Measurements from ENCODE around the gene SERPINF2. TPM values are rescaled to one million over a fixed set of nuclear protein-coding genes. Genes with fewer than 3 reads are reported as not detected.
A peak's percentile ranks its signal among the peaks of the same experiment; 100 is the strongest.

SERPINF2 gene
- total RNA-seq, 4 donors from 2014 or later: 0.85 to 6.4 (median 4.3) TPM

GRCh38 chr17:1709971-1710806, 32.5 kb upstream of the SERPINF2 start, which contains the start of gene TLCD2:
TSS of gene TLCD2 (minus strand) at chr17:1710377. CDS start at chr17:1710242, 135 bp downstream.
- DNase-seq (peak; percentile 56 to 67), ATAC-seq (peak; percentile 15 to 23)
- Histone ChIP-seq H3K9me3 (no peaks in the 10 kb centered on the region), H3K36me3 (peaks cover 0 to 29% of the 10 kb centered on the region in 2 donors), H3K27me3 (no peaks in the 10 kb centered on the region), H3K4me3 (peak within 1 kb of the TSS; percentile 57 to 86 (median 64)), H3K27ac (peak within 1 kb of the TSS; percentile 85 to 100 (median 100)), H3K4me1 (peaks cover 27 to 47% of the 10 kb centered on the region in 2 donors)
- TF ChIP-seq POLR2A (IDR thresholded peaks at IDR 0.05) (peak; percentile 37 to 63), CTCF (IDR thresholded peaks at IDR 0.05 in 4 of 5, conservative IDR thresholded peaks at IDR 0.05 in 1 of 5) (no peak)
- intact Hi-C loops (cut with DNase I; ENCODE audit: low total_unique reads): loop anchor here (1.0 kb wide), 1 partner anchor 26 kb away; the partner anchor contains the start of gene PRPF8
- in situ Hi-C loops (cut with MboI; ENCODE audit: low sequenced_read_pairs in 4 of 4): no loop called here

- Histone ChIP-seq H3K4me1 (peaks cover 27 to 47% of the 10 kb centered on the region in 2 donors), H3K9me3 (no peaks in the 10 kb centered on the region), H3K27me3 (no peaks in the 10 kb centered on the region), H3K36me3 (peaks cover 0 to 29% of the 10 kb centered on the region in 2 donors), H3K4me3 (peak overlapping the region; percentile 57 to 94 (median 64)), H3K27ac (peak overlapping the region; percentile 85 to 100 (median 100))
- no peak for DNase-seq
- intact Hi-C loops (cut with DNase I; ENCODE audit: low total_unique reads) (loop anchor here (1.0 kb wide), 1 partner anchor 27 kb away; the partner anchor contains the start of gene PRPF8), in situ Hi-C loops (cut with MboI; ENCODE audit: low sequenced_read_pairs in 4 of 4) (no loop called here)
- TF ChIP-seq CTCF (IDR thresholded peaks at IDR 0.05 in 4 of 5, conservative IDR thresholded peaks at IDR 0.05 in 1 of 5): no peak
- TF ChIP-seq POLR2A (IDR thresholded peaks at IDR 0.05): no peak
- ATAC-seq: no peak
These were observed 31.7 kb upstream of the SERPINF2 start for GRCh38 chr17:1710807-1711553.

- H3K4me1 ChIP-seq: peaks cover 27 to 47% of the 10 kb centered on the region in 2 donors
- H3K4me3 ChIP-seq: peak overlapping the region in 2 of 4 donors; percentile 2 to 94
- in situ Hi-C loops (cut with MboI; ENCODE audit: low sequenced_read_pairs in 4 of 4): no loop called here
These were observed 30.9 kb upstream of the SERPINF2 start for GRCh38 chr17:1711804-1712203.

GRCh38 chr17:1712271-1712670, 30.4 kb upstream of the SERPINF2 start:
- Histone ChIP-seq H3K27ac (peak overlapping the region; percentile 3 to 100 (median 100)), H3K36me3 (peaks cover 0 to 29% of the 10 kb centered on the region in 2 donors), H3K9me3 (no peaks in the 10 kb centered on the region), H3K4me3 (peak overlapping the region in 2 of 4 donors; percentile 2 to 94), H3K27me3 (no peaks in the 10 kb centered on the region), H3K4me1 (peaks cover 27 to 47% of the 10 kb centered on the region in 2 donors)
- no peak for ATAC-seq
- intact Hi-C loops (cut with DNase I; ENCODE audit: low total_unique reads): no loop called here
- TF ChIP-seq POLR2A (IDR thresholded peaks at IDR 0.05): no peak
- TF ChIP-seq CTCF (IDR thresholded peaks at IDR 0.05 in 4 of 5, conservative IDR thresholded peaks at IDR 0.05 in 1 of 5): no peak
- no peak for DNase-seq
- in situ Hi-C loops (cut with MboI; ENCODE audit: low sequenced_read_pairs in 4 of 4): no loop called here

More at GRCh38 chr17:1711804-1712203, 30.9 kb upstream of the SERPINF2 start:
- no peak for ATAC-seq
- TF ChIP-seq CTCF (IDR thresholded peaks at IDR 0.05 in 4 of 5, conservative IDR thresholded peaks at IDR 0.05 in 1 of 5) (no peak), POLR2A (IDR thresholded peaks at IDR 0.05) (no peak)
- H3K27me3 ChIP-seq: no peaks in the 10 kb centered on the region
- no peak for DNase-seq
- intact Hi-C loops (cut with DNase I; ENCODE audit: low total_unique reads): no loop called here
- peak overlapping the region; percentile 3 to 100 (median 100) for H3K27ac ChIP-seq
- H3K9me3 ChIP-seq: no peaks in the 10 kb centered on the region
- H3K36me3 ChIP-seq: peaks cover 0 to 29% of the 10 kb centered on the region in 2 donors
